ENCODE data around the gene HTT.

Gene HTT

GRCh38 chr4:3200423-3201090 lies 126.1 kb downstream of the HTT start:
- no peak for DNase-seq (ENCODE audit: low read depth in 2 of 2)

GRCh38 chr4:3201718-3202702 lies 127.5 kb downstream of the HTT start:
- peak; percentile 36 to 41 for DNase-seq (ENCODE audit: low read depth in 2 of 2)

GRCh38 chr4:3202836-3203820 lies 128.6 kb downstream of the HTT start:
- DNase-seq (ENCODE audit: low read depth in 2 of 2): no peak

- DNase-seq (ENCODE audit: low read depth in 2 of 2): no peak
These were observed 129.5 kb downstream of the HTT start for GRCh38 chr4:3203971-3204431.

GRCh38 chr4:3205995-3206394 lies 131.5 kb downstream of the HTT start:
- no peak for DNase-seq (ENCODE audit: low read depth in 2 of 2)

- DNase-seq (ENCODE audit: low read depth in 2 of 2): no peak
These were observed 132.1 kb downstream of the HTT start for GRCh38 chr4:3206439-3207100.

GRCh38 chr4:3207531-3208037 lies 133.1 kb downstream of the HTT start:
- DNase-seq (ENCODE audit: low read depth in 2 of 2): no peak

- DNase-seq (ENCODE audit: low read depth in 2 of 2): no peak
These were observed 134.3 kb downstream of the HTT start for GRCh38 chr4:3208826-3209225.

- no peak for DNase-seq (ENCODE audit: low read depth in 2 of 2)
These were observed 135.3 kb downstream of the HTT start for GRCh38 chr4:3209551-3210325.

GRCh38 chr4:3210467-3210866 lies 136.0 kb downstream of the HTT start:
- no peak for DNase-seq (ENCODE audit: low read depth in 2 of 2)

GRCh38 chr4:3211866-3212265 lies 137.4 kb downstream of the HTT start:
- DNase-seq (ENCODE audit: low read depth in 2 of 2): no peak

GRCh38 chr4:3212391-3213105 lies 138.1 kb downstream of the HTT start:
- no peak for DNase-seq (ENCODE audit: low read depth in 2 of 2)

- DNase-seq (ENCODE audit: low read depth in 2 of 2): no peak
These were observed 138.6 kb downstream of the HTT start for GRCh38 chr4:3213106-3213425.

GRCh38 chr4:3213661-3214250 lies 139.3 kb downstream of the HTT start:
- no peak for DNase-seq (ENCODE audit: low read depth in 2 of 2)

- no peak for DNase-seq (ENCODE audit: low read depth in 2 of 2)
These were observed 140.8 kb downstream of the HTT start for GRCh38 chr4:3215256-3215655.

- DNase-seq (ENCODE audit: low read depth in 2 of 2): no peak
These were observed 141.3 kb downstream of the HTT start for GRCh38 chr4:3215733-3216132.

- DNase-seq (ENCODE audit: low read depth in 2 of 2): no peak
These were observed 142.8 kb downstream of the HTT start for GRCh38 chr4:3217266-3217665.

- no peak for DNase-seq (ENCODE audit: low read depth in 2 of 2)
These were observed 143.3 kb downstream of the HTT start for GRCh38 chr4:3217771-3218170.
